Right lobe of liver (tissue), 4 donors: ENCODE results near the gene RPTOR.

ENCODE experiments used
- CTCF ChIP-seq, 4 donors: fragments of 200-600 bp in 3 of 4; fragments of 450-650 bp in 1 of 4; IDR thresholded peaks; one replicate each; pipeline versions ENCODE4 v1.5.1 to v1.8.0; 2016 to 2022; ENCODE audit warnings: antibody characterized with exemption in 4 of 4, mild to moderate bottlenecking in 2 of 4
- POLR2A ChIP-seq: fragments of 450-650 bp; IDR thresholded peaks from one replicate; pipeline ENCODE4 v1.6.1; 2017; ENCODE audit warnings: antibody characterized with exemption, mild to moderate bottlenecking
- donor health status: DM: no; HTN: no; CAD: no.
- donor health status: DM: no; HTN: no; CAD: no.
- donor health status: DM: no; HTN: yes; CAD: no.

GRCh38 chr17:80725517-80725916 lies 180.9 kb downstream of the RPTOR start:
- TF ChIP-seq CTCF (IDR thresholded peaks at IDR 0.05) (no peak), POLR2A (no peak)
